ENCODE measurements around the gene GLIS2. TPM values are rescaled to one million over a fixed set of nuclear protein-coding genes. Genes with fewer than 3 reads are reported as not detected.

GLIS2 gene
- total RNA-seq, 2 experiments from 2014 or later: 0.15 to 0.25 TPM

- ChIA-PET CTCF (interaction anchor here (0.7 to 2.2 kb wide), 4 partner anchors 7 to 65 kb away, joined by 3 to 9 read pairs (median 7); no protein-coding TSS in a partner anchor), POLR2A (interaction anchor here (0.6 to 1.1 kb wide), 2 partner anchors 9 to 237 kb away, joined by 3 to 4 read pairs; no protein-coding TSS in a partner anchor)
Observed at GRCh38 chr16:4316864-4317531, 1.1 kb downstream of the GLIS2 start.

- ChIA-PET CTCF (interaction anchor here (1.1 to 2.2 kb wide), 4 partner anchors 8 to 13 kb away, joined by 3 to 9 read pairs (median 7); no protein-coding TSS in a partner anchor), POLR2A (interaction anchor here (0.6 to 1.1 kb wide), 2 partner anchors 9 to 238 kb away, joined by 3 to 4 read pairs; no protein-coding TSS in a partner anchor)
Observed at GRCh38 chr16:4317532-4318450, 1.9 kb downstream of the GLIS2 start.

GRCh38 chr16:4318451-4318910 is 2.6 kb downstream of the GLIS2 start:
- POLR2A ChIA-PET: no interaction called here

GRCh38 chr16:4318967-4319366 is 3.1 kb downstream of the GLIS2 start:
- ChIA-PET POLR2A (no interaction called here), CTCF (interaction anchor here (1.1 kb wide), 1 partner anchor 8 kb away, joined by 3 read pairs; no protein-coding TSS in a partner anchor)

More at GRCh38 chr16:4318451-4318910, 2.6 kb downstream of the GLIS2 start:
- CTCF ChIA-PET: interaction anchor here (1.1 to 1.4 kb wide), 2 partner anchors 8 to 9 kb away, joined by 3 to 5 read pairs; no protein-coding TSS in a partner anchor

GRCh38 chr16:4319454-4320421 is 3.9 kb downstream of the GLIS2 start:
- CTCF ChIA-PET: no interaction called here
- POLR2A ChIA-PET: no interaction called here

- CTCF ChIA-PET: interaction anchor here (1.1 to 1.7 kb wide), 2 partner anchors 10 to 11 kb away, joined by 4 read pairs; no protein-coding TSS in a partner anchor
- POLR2A ChIA-PET: no interaction called here
Observed at GRCh38 chr16:4320571-4321137, 4.8 kb downstream of the GLIS2 start.

GRCh38 chr16:4321286-4322120 is 5.6 kb downstream of the GLIS2 start:
- POLR2A ChIA-PET: no interaction called here

GRCh38 chr16:4322121-4323052 is 6.5 kb downstream of the GLIS2 start:
- CTCF ChIA-PET: interaction anchor here (0.9 to 1.7 kb wide), 3 partner anchors 8 to 342 kb away, joined by 3 to 4 read pairs (median 3); no protein-coding TSS in a partner anchor
- POLR2A ChIA-PET: no interaction called here

More at GRCh38 chr16:4321286-4322120, 5.6 kb downstream of the GLIS2 start:
- CTCF ChIA-PET: interaction anchor here (0.9 to 1.7 kb wide), 4 partner anchors 9 to 343 kb away, joined by 3 to 4 read pairs (median 4); no protein-coding TSS in a partner anchor

- ChIA-PET POLR2A (no interaction called here), CTCF (interaction anchor here (1.8 kb wide), 1 partner anchor 11 kb away, joined by 4 read pairs; no protein-coding TSS in a partner anchor)
Observed at GRCh38 chr16:4323071-4323844, 7.4 kb downstream of the GLIS2 start.

GRCh38 chr16:4323845-4324488 is 8.1 kb downstream of the GLIS2 start:
- POLR2A ChIA-PET: no interaction called here

GRCh38 chr16:4324492-4325252 is 8.8 kb downstream of the GLIS2 start:
- CTCF ChIA-PET: interaction anchor here (0.7 to 1.9 kb wide), 4 partner anchors 10 to 69 kb away, joined by 3 to 8 read pairs (median 4); no protein-coding TSS in a partner anchor
- POLR2A ChIA-PET: no interaction called here

More at GRCh38 chr16:4323845-4324488, 8.1 kb downstream of the GLIS2 start:
- CTCF ChIA-PET: interaction anchor here (0.7 to 1.8 kb wide), 3 partner anchors 10 to 68 kb away, joined by 3 to 4 read pairs (median 3); no protein-coding TSS in a partner anchor

- POLR2A ChIA-PET: no interaction called here
- CTCF ChIA-PET: interaction anchor here (1.8 to 1.9 kb wide), 2 partner anchors 9 to 36 kb away, joined by 4 to 8 read pairs; no protein-coding TSS in a partner anchor
Observed at GRCh38 chr16:4325253-4325758, 9.4 kb downstream of the GLIS2 start.

- ChIA-PET CTCF (interaction anchor here (0.8 to 6.0 kb wide), 18 partner anchors 10 to 76 kb away, joined by 3 to 25 read pairs (median 4); partner anchors contain the start of genes PAM16 and TFAP4), POLR2A (no interaction called here)
Observed at GRCh38 chr16:4327386-4328045, 11.6 kb downstream of the GLIS2 start.

Measured in activated CD8-positive, alpha-beta memory T cell treated with anti-CD3 and anti-CD28 coated beads for 36 hours (primary cell).